ENCODE data around the gene ADAM23. TPM values are rescaled to one million over a fixed set of nuclear protein-coding genes. Genes with fewer than 3 reads are reported as not detected.

The ADAM23 gene
- polyA plus RNA-seq, 3 donors from 2014 or later, result not detected

- H3K36me3 Mint-ChIP-seq, result no peaks in the 10 kb centered on the region
- no peaks in the 10 kb centered on the region for H3K4me1 Mint-ChIP-seq
- no peak for DNase-seq
- peaks cover 0 to 11% (median 3%) of the 10 kb centered on the region in 6 donors for H3K9me3 Mint-ChIP-seq
- H3K4me3 Mint-ChIP-seq, result no peak overlapping the region
- peaks cover 0 to 6% (median 2%) of the 10 kb centered on the region in 3 donors for H3K27me3 Mint-ChIP-seq (ENCODE audit: low read depth in 3 of 3)
- H3K27ac Mint-ChIP-seq, result no peak overlapping the region
Measured at GRCh38 chr2:206488623-206489022, 45.3 kb downstream of the ADAM23 start.

- H3K4me3 Mint-ChIP-seq, result no peak overlapping the region
- H3K9me3 Mint-ChIP-seq, result peaks cover 2 to 6% (median 5%) of the 10 kb centered on the region in 6 donors
- peaks cover 0 to 5% (median 0%) of the 10 kb centered on the region in 3 donors for H3K27me3 Mint-ChIP-seq (ENCODE audit: low read depth in 3 of 3)
- no peak overlapping the region for H3K27ac Mint-ChIP-seq
- no peak for DNase-seq
- H3K36me3 Mint-ChIP-seq, result no peaks in the 10 kb centered on the region
- no peaks in the 10 kb centered on the region for H3K4me1 Mint-ChIP-seq
Measured at GRCh38 chr2:206494061-206494460, 50.7 kb downstream of the ADAM23 start.

- no peaks in the 10 kb centered on the region for H3K36me3 Mint-ChIP-seq
- no peaks in the 10 kb centered on the region for H3K4me1 Mint-ChIP-seq
- no peak overlapping the region for H3K4me3 Mint-ChIP-seq
- H3K9me3 Mint-ChIP-seq, result no peaks in the 10 kb centered on the region
- DNase-seq, result no peak
- no peak overlapping the region for H3K27ac Mint-ChIP-seq
- peaks cover 0 to 1% (median 0%) of the 10 kb centered on the region in 3 donors for H3K27me3 Mint-ChIP-seq (ENCODE audit: low read depth in 3 of 3)
Measured at GRCh38 chr2:206502729-206503128, 59.4 kb downstream of the ADAM23 start.

- Mint-ChIP-seq H3K9me3 (peaks cover 0 to 1% (median 0%) of the 10 kb centered on the region in 6 donors), H3K4me1 (no peaks in the 10 kb centered on the region), H3K36me3 (no peaks in the 10 kb centered on the region), H3K4me3 (no peak overlapping the region), H3K27ac (no peak overlapping the region), H3K27me3 (ENCODE audit: low read depth in 3 of 3) (peaks cover 0 to 2% (median 0%) of the 10 kb centered on the region in 3 donors)
- DNase-seq, result no peak
Measured at GRCh38 chr2:206511283-206511682, 68.0 kb downstream of the ADAM23 start.

- Mint-ChIP-seq H3K9me3 (peaks cover 0 to 1% (median 0%) of the 10 kb centered on the region in 6 donors), H3K4me3 (no peak overlapping the region), H3K36me3 (no peaks in the 10 kb centered on the region), H3K27me3 (ENCODE audit: low read depth in 3 of 3) (peaks cover 0 to 3% (median 0%) of the 10 kb centered on the region in 3 donors), H3K4me1 (no peaks in the 10 kb centered on the region), H3K27ac (no peak overlapping the region)
- no peak for DNase-seq
Measured at GRCh38 chr2:206512999-206513398, 69.7 kb downstream of the ADAM23 start.

DNA sequence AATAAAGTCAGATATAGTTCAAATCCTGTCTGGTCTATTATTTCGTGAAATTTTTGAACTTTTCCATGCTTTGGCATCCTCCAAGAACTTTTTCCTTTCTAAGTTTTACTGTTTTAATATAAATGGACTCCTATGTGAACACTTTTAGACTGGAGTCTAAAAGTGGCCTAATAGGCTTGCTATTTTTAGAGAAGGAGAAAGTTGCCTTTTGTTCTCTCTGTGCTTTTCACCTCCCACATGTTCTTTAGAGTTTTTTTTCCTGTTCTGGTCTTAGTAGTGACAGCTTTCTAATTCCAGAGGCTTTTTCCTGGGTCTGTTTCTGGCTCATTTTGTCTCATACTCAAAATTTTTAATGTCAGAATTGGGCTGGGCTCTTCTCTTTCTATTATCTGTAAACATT lies 72.2 kb downstream of the ADAM23 start:
- Mint-ChIP-seq H3K4me3 (no peak overlapping the region), H3K27ac (no peak overlapping the region), H3K27me3 (ENCODE audit: low read depth in 3 of 3) (peaks cover 0 to 3% (median 2%) of the 10 kb centered on the region in 3 donors), H3K36me3 (no peaks in the 10 kb centered on the region), H3K9me3 (peaks cover 0 to 3% (median 0%) of the 10 kb centered on the region in 6 donors), H3K4me1 (no peaks in the 10 kb centered on the region)
- no peak for DNase-seq

GRCh38 chr2:206518997-206519396 lies 75.7 kb downstream of the ADAM23 start:
- Mint-ChIP-seq H3K36me3 (no peaks in the 10 kb centered on the region), H3K9me3 (peaks cover 0 to 2% (median 0%) of the 10 kb centered on the region in 6 donors), H3K4me3 (no peak overlapping the region), H3K27ac (no peak overlapping the region), H3K27me3 (ENCODE audit: low read depth in 3 of 3) (peaks cover 1 to 3% (median 2%) of the 10 kb centered on the region in 3 donors), H3K4me1 (no peaks in the 10 kb centered on the region)
- no peak for DNase-seq

GRCh38 chr2:206520450-206520849 lies 77.1 kb downstream of the ADAM23 start:
- Mint-ChIP-seq H3K27me3 (ENCODE audit: low read depth in 3 of 3) (peaks cover 1 to 2% (median 2%) of the 10 kb centered on the region in 3 donors), H3K9me3 (peaks cover 0 to 2% (median 0%) of the 10 kb centered on the region in 6 donors), H3K36me3 (no peaks in the 10 kb centered on the region), H3K4me3 (no peak overlapping the region), H3K27ac (no peak overlapping the region), H3K4me1 (no peaks in the 10 kb centered on the region)
- no peak for DNase-seq

DNA sequence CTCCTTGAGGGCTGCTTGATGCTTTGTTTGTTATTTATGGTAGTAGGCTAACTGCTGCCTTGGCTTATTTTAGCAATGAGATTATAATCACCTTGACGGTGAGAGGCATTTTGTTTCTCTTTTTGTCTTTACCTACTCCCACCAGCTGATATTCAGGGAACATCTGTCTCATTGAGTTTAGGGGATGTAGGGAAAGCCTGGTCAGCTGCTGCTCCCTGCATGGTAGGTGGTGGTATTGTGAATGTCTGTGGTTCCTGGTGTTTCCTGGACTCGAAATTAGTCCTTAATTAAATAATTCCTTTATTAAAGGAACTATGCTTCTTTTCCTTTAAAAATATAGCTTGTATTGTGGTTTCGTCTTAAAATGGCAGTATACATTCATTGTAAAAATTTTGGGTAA lies 77.8 kb downstream of the ADAM23 start:
- no peak for DNase-seq
- Mint-ChIP-seq H3K27ac (no peak overlapping the region), H3K9me3 (peaks cover 0 to 2% (median 0%) of the 10 kb centered on the region in 6 donors), H3K27me3 (ENCODE audit: low read depth in 3 of 3) (peaks cover 1 to 2% (median 2%) of the 10 kb centered on the region in 3 donors), H3K4me1 (no peaks in the 10 kb centered on the region), H3K4me3 (no peak overlapping the region), H3K36me3 (no peaks in the 10 kb centered on the region)

DNA sequence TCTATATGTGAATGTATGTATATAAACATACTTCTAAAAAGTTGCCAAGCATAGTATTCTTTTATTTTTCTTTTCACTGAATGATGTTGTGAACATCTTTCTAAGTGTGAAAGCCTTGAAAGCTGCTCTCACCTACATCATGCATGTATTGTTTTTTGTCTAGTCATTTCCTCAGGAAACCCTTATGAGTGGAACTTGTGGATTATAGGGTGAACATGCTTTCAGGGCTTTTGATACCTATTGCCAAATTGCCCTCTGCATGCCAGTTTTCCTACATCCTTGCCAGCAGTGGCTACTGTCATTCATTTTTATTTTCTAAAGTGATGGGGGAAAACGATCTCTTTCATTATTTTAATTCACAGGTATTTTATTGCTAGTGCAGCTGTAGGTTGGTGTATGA lies 78.3 kb downstream of the ADAM23 start:
- H3K4me1 Mint-ChIP-seq, result no peaks in the 10 kb centered on the region
- no peak overlapping the region for H3K27ac Mint-ChIP-seq
- H3K9me3 Mint-ChIP-seq, result peaks cover 0 to 4% (median 0%) of the 10 kb centered on the region in 6 donors
- DNase-seq, result no peak
- peaks cover 1 to 2% (median 2%) of the 10 kb centered on the region in 3 donors for H3K27me3 Mint-ChIP-seq (ENCODE audit: low read depth in 3 of 3)
- H3K4me3 Mint-ChIP-seq, result no peak overlapping the region
- no peaks in the 10 kb centered on the region for H3K36me3 Mint-ChIP-seq

DNA sequence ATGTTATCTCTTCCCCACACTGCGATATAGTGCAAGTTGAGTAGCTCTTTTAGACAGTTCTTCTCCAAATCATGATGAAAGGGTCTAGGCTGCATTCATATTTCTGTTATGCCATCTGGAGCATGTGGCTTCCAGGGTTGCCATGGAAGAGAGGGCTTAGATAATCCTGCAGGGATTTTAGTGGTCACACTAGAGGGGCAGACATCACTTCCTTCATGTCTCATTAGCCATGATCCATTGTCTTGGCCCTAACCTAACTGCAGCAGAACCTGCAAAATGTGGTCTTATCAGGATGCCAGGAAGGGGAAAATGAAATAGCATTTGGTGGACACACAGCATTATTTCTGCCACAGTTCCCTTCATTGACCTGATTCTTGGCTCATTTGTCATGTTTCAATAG lies 83.1 kb downstream of the ADAM23 start:
- peaks cover 0 to 1% (median 0%) of the 10 kb centered on the region in 3 donors for H3K27me3 Mint-ChIP-seq (ENCODE audit: low read depth in 3 of 3)
- no peak overlapping the region for H3K4me3 Mint-ChIP-seq
- no peak overlapping the region for H3K27ac Mint-ChIP-seq
- no peak for DNase-seq
- no peaks in the 10 kb centered on the region for H3K36me3 Mint-ChIP-seq
- H3K9me3 Mint-ChIP-seq, result peaks cover 0 to 8% (median 0%) of the 10 kb centered on the region in 6 donors
- no peaks in the 10 kb centered on the region for H3K4me1 Mint-ChIP-seq

- Mint-ChIP-seq H3K4me3 (no peak overlapping the region), H3K36me3 (no peaks in the 10 kb centered on the region), H3K4me1 (no peaks in the 10 kb centered on the region), H3K9me3 (peaks cover 0 to 8% (median 0%) of the 10 kb centered on the region in 6 donors), H3K27ac (no peak overlapping the region), H3K27me3 (ENCODE audit: low read depth in 3 of 3) (peaks cover 0 to 1% (median 0%) of the 10 kb centered on the region in 3 donors)
- no peak for DNase-seq
Measured at GRCh38 chr2:206527153-206527552, 83.8 kb downstream of the ADAM23 start.

DNA sequence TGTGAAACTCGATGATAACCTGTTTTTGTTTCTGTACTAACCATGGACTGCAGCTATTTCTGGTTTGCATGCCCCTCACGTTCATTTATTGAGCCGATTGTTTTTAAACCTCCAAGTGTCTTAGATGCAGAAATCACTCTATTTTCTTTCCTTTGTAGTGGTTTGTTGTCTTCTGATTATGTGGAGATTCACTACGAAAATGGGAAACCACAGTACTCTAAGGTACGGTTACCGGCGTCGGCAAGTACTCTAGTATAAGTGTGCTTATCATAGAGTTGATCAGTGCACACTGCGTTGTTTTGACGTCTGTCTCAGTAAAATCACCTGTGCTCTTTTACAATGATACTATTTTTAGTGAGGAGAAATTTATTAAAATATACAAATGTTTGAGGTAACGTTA lies 87.4 kb downstream of the ADAM23 start:
- H3K9me3 Mint-ChIP-seq, result peaks cover 0 to 8% (median under 1%) of the 10 kb centered on the region in 6 donors
- H3K27ac Mint-ChIP-seq, result no peak overlapping the region
- no peak for DNase-seq
- H3K4me1 Mint-ChIP-seq, result no peaks in the 10 kb centered on the region
- peak overlapping the region in 1 of 5 donors; percentile 31 for H3K4me3 Mint-ChIP-seq
- no peaks in the 10 kb centered on the region for H3K36me3 Mint-ChIP-seq
- H3K27me3 Mint-ChIP-seq (ENCODE audit: low read depth in 3 of 3), result no peaks in the 10 kb centered on the region

DNA sequence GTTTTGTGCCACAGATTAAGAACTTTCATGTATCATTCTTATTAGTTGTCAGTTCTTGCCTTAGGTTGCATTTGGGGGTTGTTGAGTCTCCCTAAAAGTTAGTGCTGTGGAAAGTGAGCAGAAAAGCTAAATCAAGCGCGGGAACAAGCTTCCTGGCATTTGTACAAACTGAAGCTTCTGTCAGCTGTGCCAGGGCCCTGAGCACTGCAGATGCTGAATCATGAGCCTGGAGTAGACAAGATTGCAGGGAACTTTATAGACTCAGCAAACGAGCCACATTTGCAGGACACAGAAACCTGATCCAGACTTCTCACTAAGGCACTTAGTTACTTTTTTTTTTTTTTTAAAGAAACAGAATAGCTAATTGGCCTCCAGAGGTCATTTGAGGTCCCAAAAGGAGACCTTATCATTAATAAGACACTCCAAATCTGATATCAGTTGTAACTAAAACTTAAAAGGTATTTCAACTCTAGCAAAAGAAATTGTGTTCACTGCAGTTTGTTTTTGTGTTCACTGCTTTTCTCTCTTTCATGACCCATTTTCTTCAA lies 88.7 kb downstream of the ADAM23 start:
- H3K9me3 Mint-ChIP-seq, result peaks cover 0 to 3% (median under 1%) of the 10 kb centered on the region in 6 donors
- no peak overlapping the region for H3K4me3 Mint-ChIP-seq
- no peak overlapping the region for H3K27ac Mint-ChIP-seq
- H3K27me3 Mint-ChIP-seq (ENCODE audit: low read depth in 3 of 3), result peaks cover 0 to 1% (median 0%) of the 10 kb centered on the region in 3 donors
- H3K4me1 Mint-ChIP-seq, result no peaks in the 10 kb centered on the region
- no peaks in the 10 kb centered on the region for H3K36me3 Mint-ChIP-seq
- no peak for DNase-seq

- no peaks in the 10 kb centered on the region for H3K4me1 Mint-ChIP-seq
- no peak for DNase-seq
- no peaks in the 10 kb centered on the region for H3K36me3 Mint-ChIP-seq
- H3K4me3 Mint-ChIP-seq, result no peak overlapping the region
- peaks cover 0 to 3% (median 0%) of the 10 kb centered on the region in 6 donors for H3K9me3 Mint-ChIP-seq
- H3K27me3 Mint-ChIP-seq (ENCODE audit: low read depth in 3 of 3), result peaks cover 0 to 3% (median under 1%) of the 10 kb centered on the region in 3 donors
- H3K27ac Mint-ChIP-seq, result no peak overlapping the region
Measured at GRCh38 chr2:206533977-206534376, 90.6 kb downstream of the ADAM23 start.
